ENCODE results near the gene NPIPA5.
"Not testable (repeated sequence)": the region's sequence is repeated elsewhere in the genome, so short reads cannot be mapped to it uniquely, and the experiment has no call there.

The NPIPA5 gene

DNA sequence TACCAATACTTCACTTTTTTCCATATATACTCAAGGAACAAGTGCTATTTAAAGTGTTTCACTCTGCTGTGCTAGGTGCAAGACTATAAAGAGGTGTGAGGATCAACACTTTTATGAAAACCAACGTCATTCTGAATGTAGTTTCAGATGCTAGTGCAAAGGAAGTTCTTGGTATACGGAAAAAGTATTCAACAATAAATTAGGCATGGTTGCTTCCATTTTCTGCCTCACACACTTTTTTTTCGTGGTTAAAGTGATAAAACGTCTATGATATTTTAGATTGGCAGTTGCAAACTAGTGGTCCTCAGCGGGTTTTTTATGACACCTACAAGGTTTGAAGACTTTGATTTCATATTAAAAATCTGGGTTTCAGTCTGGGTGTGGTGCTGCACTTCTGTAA lies 11.8 kb upstream of the NPIPA5 start:
- DNase-seq (ENCODE audit: low spot score) = not testable (repeated sequence)

DNA sequence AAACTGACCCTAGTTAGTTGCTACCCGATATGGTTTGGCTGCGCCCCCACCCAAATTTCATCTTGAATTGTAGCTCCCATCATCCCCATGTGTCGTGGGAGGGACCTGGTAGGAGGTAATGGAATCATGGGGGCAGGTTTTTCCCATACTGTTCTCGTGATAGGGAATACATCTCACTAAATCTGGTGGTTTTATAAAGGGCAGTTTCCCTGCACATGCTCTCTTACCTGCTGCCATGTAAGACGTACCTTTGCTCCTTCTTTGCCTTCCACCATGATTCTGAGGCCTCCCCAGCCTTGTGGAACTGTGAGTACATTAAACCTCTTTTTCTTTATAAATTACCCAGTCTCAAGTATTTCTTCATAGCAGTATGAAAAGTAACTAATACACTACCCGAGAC lies 10.0 kb upstream of the NPIPA5 start:
- not testable (repeated sequence) for DNase-seq (ENCODE audit: low spot score)

DNA sequence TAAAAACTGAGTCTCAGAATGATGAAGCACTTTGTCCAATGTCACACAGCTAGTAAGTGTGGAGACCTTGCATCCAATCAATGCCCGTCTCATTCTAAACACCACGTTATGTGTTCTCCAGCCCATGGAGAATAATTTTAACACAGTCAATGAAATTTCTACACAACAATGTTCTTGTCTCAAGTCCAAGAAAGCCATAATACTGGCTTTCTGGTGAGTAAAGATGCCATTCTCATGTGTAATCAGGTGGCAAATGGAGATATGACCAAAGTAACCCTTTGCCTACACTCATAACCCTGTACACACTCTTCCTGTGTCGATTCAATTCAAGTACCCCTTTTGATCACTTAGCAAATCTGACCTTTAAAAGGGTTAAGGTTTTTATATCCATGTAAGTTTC lies 4.7 kb upstream of the NPIPA5 start:
- DNase-seq (ENCODE audit: low spot score) = not testable (repeated sequence)

DNA sequence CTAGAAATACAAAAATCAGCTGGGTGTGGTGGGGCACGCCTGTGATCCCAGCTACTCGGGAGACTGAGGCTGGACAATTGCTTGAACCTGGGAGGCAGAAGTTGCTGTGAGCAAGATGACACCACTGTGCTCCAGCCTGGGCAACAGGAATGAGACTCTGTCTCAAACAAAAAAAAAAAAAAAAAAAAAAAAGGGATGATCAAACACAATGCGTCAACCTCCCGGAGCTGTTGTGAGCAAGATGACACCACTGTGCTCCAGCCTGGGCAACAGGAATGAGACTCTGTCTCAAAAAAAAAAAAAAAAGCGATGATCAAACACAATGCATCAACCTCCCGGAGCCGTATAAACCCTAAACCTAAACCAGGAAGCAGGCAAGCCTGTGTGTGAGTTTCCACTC lies 20.6 kb downstream of the NPIPA5 start:
- not testable (repeated sequence) for DNase-seq (ENCODE audit: low spot score)

DNA sequence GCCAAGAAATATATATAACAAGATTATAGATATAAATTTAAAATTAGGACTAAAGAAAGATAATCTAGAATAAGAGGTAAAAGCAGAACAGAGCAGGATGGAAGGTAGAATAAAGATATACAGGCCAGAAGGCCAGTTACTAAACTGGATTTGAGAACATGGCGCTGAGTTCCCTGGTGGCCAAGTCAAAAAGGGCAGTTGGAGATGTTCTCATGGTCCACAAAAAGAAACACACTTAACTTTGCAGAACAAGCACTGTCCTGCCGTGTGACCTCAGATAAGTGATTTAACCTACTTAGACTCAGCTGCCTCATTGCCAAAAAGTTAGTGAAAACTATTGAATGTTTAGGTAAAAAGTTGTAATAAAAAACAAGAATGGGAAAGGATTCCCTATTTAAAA lies 23.2 kb downstream of the NPIPA5 start:
- DNase-seq (ENCODE audit: low spot score) = not testable (repeated sequence)

GRCh38 chr16:15352852-15353251 lies 25.2 kb downstream of the NPIPA5 start:
- not testable (repeated sequence) for DNase-seq (ENCODE audit: low spot score)

DNA sequence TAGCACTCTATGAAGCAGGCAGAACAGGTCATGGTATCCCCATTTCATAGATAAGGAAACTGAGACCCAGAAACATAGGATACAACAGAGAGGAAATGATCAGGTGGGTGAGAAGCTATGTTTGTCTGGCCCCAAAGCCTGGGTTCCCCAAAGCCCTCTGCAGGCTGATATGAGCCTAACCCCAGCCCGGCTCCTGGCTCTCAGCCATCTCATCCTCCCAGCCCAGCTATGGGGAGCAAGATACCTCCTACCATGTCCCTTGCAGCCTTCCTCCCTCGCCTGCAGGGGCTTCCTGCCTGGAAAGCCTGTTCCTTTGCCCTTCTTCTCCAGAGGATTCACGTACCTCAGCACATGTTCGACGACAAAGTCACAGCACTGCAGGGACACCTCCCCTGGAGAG lies 26.3 kb downstream of the NPIPA5 start:
- not testable (repeated sequence) for DNase-seq (ENCODE audit: low spot score)

DNA sequence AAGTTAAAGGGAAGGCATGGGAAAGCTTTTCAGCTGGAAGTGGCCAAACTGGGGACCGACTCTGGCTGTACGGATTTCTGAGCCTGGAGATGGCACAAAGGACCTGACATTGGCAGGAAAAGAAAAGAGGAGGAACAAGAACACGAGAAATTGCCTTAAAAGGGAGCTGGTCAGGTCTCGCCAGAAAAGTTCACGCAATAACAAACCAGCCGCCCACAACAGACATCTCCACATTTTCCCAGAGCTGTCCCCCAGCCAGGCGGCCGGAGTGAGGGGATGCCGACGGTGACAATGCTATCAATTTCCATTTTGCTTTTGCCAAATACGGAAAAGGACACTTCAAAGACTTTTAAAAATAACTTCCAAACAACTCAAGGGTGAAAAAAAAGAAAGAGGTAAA lies 26.8 kb downstream of the NPIPA5 start:
- DNase-seq (ENCODE audit: low spot score) = not testable (repeated sequence)

- not testable (repeated sequence) for DNase-seq (ENCODE audit: low spot score)
Measured at GRCh38 chr16:15348721-15349120, 29.4 kb downstream of the NPIPA5 start.

DNA sequence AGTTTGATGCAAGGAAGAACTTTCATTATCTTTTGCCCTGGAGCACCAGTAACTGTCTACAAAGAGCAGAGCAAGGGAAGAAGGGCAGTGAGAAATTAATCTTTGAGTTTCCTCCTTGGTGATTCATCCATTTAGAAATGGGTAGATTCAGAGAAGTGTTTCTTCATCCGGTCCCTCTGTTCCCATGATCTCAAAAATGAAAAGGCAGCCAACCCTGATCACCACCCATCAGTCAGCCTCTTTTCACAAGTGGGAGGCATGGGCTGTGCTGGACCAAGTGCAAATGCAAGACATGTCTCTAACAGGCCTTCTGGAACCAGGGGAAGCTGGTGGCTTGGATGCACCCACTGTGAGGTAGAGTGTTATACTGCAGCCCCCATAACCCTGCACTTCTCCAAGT lies 35.8 kb downstream of the NPIPA5 start:
- DNase-seq (ENCODE audit: low spot score) = not testable (repeated sequence)

- DNase-seq (ENCODE audit: low spot score) = not testable (repeated sequence)
Measured at GRCh38 chr16:15338986-15339385, 39.1 kb downstream of the NPIPA5 start.

DNA sequence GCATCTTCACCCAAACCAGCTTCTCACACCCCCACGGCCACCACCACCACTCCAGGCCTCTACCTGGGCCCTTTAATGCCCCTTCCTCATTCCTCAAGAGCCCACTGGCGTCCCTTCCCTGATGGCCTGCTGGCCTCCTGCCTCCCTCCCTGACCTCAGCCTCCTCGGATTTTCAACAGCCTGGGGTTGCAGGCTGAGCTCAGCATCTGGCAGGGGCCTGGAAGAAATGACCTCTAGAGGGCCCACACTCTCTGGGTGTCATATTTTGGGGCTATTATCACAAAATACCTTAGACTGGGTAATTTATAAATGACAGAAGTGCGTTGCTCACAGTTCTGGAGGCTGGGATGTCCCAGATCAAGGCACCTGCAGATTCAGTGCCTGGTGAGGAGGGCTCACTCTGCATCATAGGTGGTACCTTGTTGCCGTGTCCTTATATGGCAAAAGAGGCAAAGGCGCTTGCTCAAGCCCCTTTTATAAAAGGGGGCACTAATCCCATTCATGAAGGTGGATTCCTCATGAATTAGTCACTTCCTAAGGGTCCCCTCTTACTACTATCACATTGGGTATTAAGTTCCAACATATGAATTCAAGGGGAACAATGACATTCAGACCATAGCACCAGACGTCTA lies 40.0 kb downstream of the NPIPA5 start:
- DNase-seq (ENCODE audit: low spot score) = not testable (repeated sequence)

DNA sequence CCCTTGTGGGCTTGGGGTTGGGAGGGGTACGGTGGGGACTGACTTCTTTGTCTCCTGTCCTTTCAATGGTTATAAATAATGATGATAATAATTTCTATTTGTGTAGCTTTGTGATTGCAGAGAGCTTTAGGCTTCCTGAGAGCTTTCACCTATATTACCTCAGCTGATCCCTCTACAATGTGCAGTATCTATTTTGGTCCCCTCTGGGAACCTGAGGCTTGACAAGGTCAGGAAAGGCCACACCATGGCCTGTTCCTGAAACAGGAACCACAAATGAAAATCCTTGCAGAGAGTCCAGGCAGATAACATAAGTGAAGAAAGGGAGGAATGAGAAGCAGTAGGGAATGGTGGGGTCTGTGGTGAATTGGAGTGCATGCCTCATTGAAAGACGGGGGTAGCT lies 42.5 kb downstream of the NPIPA5 start:
- DNase-seq (ENCODE audit: low spot score) = not testable (repeated sequence)

DNA sequence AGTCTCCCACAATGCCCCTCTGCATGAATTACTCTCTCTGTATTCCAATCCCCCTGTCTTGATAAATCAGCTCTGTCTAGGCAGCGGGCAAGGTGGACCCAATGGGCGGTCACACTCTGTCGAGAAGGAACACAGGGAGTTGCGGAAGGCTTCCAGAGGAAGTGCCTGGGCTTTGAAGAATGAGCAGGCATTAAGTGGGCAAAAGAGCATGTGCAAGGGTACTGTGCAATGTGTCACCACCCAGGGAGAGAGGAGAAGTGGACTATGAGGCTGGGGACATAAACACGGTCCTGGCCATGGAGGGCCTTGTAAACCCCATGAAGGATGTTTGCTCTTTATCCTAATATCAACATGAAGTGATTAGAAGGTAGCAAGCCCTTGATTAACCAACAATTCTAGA lies 44.1 kb downstream of the NPIPA5 start:
- DNase-seq (ENCODE audit: low spot score) = not testable (repeated sequence)

GRCh38 chr16:15330978-15331377 lies 47.1 kb downstream of the NPIPA5 start:
- DNase-seq (ENCODE audit: low spot score) = not testable (repeated sequence)

- not testable (repeated sequence) for DNase-seq (ENCODE audit: low spot score)
Measured at GRCh38 chr16:15324954-15325353, 53.1 kb downstream of the NPIPA5 start.

DNA sequence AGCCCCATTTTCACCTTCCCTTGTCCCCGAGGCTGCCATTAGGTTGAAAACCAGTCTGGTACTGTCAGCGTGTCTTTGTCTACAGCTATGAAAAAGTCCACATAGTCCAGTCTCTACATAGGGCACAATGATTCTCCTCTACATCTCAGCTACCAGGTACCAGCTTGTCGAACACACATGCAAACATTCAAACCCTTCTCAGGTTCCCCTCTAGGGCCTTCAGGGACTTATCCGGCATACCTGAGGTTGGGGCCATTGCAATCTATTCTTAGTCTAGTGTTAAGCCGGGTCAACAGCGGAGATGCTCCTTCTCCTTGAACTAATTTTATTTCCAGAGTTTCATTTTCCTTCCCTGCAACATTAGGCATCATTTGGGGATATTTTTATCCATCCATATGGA lies 54.7 kb downstream of the NPIPA5 start:
- DNase-seq (ENCODE audit: low spot score) = not testable (repeated sequence)

DNA sequence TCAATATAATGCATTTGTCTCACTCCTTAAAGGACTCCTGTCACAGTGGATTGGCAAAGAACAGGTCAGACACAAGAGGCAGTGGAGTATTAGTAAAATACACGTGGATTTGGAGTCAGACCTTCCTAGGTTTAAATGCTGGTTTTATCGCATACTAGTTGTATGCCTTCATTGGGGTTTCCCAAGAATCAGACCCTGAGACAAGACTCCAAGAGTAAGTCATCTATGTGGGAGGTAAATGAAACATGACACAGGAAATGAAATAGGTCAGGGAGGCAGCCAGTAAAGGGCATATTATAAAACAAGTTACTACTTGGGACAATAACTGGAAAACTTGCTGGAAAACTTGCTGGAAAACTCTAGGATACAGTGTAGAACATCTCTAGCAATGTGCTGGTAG lies 56.9 kb downstream of the NPIPA5 start:
- DNase-seq (ENCODE audit: low spot score) = not testable (repeated sequence)

- DNase-seq (ENCODE audit: low spot score) = not testable (repeated sequence)
Measured at GRCh38 chr16:15314562-15314961, 63.5 kb downstream of the NPIPA5 start.

All from AG20443 (cell line).